Stimulated activated naive CD8-positive, alpha-beta T cell treated with anti-CD3 and anti-CD28 coated beads, Interleukin-15, Interleukin-2, amounts not matched to agents 100 ng/mL and 50 ng/mL, for 24 hours (primary cell): ENCODE data around the gene TCEA2.
"Not testable (repeated sequence)": the region's sequence is repeated elsewhere in the genome, so short reads cannot be mapped to it uniquely, and the experiment has no call there.

ENCODE experiments used
- H3K27ac Mint-ChIP-seq: one replicate; pipeline ENCODE4 v1.8.0; 2021; ENCODE audit warnings: mild to moderate bottlenecking, mixed read lengths
- H3K27me3 Mint-ChIP-seq: one replicate; pipeline ENCODE4 v1.8.0; 2021; ENCODE audit warnings: mixed read lengths
- H3K36me3 Mint-ChIP-seq: one replicate; pipeline ENCODE4 v1.8.0; 2021; ENCODE audit warnings: low read depth, mixed read lengths
- H3K4me1 Mint-ChIP-seq: one replicate; pipeline ENCODE4 v1.8.0; 2021; ENCODE audit warnings: low read depth, mixed read lengths
- H3K4me3 Mint-ChIP-seq: one replicate; pipeline ENCODE4 v1.8.0; 2021; ENCODE audit warnings: mild to moderate bottlenecking, mixed read lengths
- H3K9me3 Mint-ChIP-seq: one replicate; pipeline ENCODE4 v1.8.0; 2021; ENCODE audit warnings: mixed read lengths

The TCEA2 gene

DNA sequence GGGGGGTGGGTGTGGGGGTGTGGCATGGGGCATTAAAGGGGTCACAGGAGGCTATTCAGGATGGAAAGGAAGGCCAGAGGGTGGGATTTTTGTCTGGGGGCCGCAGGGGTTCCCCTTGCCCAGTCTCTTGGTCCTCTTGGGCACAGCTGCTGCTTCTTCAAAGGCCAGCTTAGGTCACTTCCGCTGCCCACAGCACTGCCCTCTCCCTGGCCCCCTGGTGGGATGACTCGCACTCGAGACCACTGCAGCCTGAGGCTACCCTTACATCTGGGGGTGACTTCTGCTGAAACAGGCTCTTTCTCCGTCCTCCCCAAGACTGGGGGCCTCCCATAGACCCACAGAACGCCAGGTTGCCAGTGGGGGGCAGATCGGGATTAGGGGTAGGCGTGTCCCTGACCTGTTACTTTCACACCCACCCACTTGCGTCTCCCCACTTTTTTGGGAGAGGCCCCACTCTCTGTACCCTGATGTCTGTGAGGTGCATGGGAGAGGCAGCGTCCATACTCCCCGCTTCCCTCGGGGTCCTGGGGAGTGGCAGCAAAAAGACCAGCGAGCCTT lies 19.9 kb downstream of the TCEA2 start:
- H3K9me3 Mint-ChIP-seq, result peaks cover 3% of the 10 kb centered on the region
- H3K4me1 Mint-ChIP-seq, result peaks cover 35% of the 10 kb centered on the region
- H3K36me3 Mint-ChIP-seq, result no peaks in the 10 kb centered on the region
- H3K27me3 Mint-ChIP-seq, result peaks cover 14% of the 10 kb centered on the region
- H3K27ac Mint-ChIP-seq, result no peak overlapping the region
- H3K4me3 Mint-ChIP-seq, result peak overlapping the region; percentile 68

- no peak overlapping the region for H3K27ac Mint-ChIP-seq
- peaks cover 14% of the 10 kb centered on the region for H3K27me3 Mint-ChIP-seq
- peak overlapping the region; percentile 68 for H3K4me3 Mint-ChIP-seq
- peaks cover 3% of the 10 kb centered on the region for H3K9me3 Mint-ChIP-seq
- no peaks in the 10 kb centered on the region for H3K36me3 Mint-ChIP-seq
- H3K4me1 Mint-ChIP-seq, result peaks cover 32% of the 10 kb centered on the region
Measured at GRCh38 chr20:64083378-64083803, 20.4 kb downstream of the TCEA2 start.

GRCh38 chr20:64083804-64084684 lies 21.0 kb downstream of the TCEA2 start, which contains the start of gene LKAAEAR1:
TSS of gene LKAAEAR1 (minus strand) at chr20:64084398. CDS start at chr20:64084219, 179 bp downstream.
- Mint-ChIP-seq H3K27me3 (peaks cover 14% of the 10 kb centered on the region), H3K4me1 (peaks cover 27% of the 10 kb centered on the region), H3K27ac (peak within 1 kb of the TSS; percentile 36), H3K9me3 (peaks cover 3% of the 10 kb centered on the region), H3K4me3 (peak within 1 kb of the TSS; percentile 82), H3K36me3 (no peaks in the 10 kb centered on the region)

GRCh38 chr20:64084685-64085152 lies 21.7 kb downstream of the TCEA2 start:
- peaks cover 25% of the 10 kb centered on the region for H3K4me1 Mint-ChIP-seq
- no peaks in the 10 kb centered on the region for H3K36me3 Mint-ChIP-seq
- H3K27me3 Mint-ChIP-seq, result peaks cover 14% of the 10 kb centered on the region
- peaks cover 3% of the 10 kb centered on the region for H3K9me3 Mint-ChIP-seq
- no peak overlapping the region for H3K4me3 Mint-ChIP-seq
- H3K27ac Mint-ChIP-seq, result no peak overlapping the region

DNA sequence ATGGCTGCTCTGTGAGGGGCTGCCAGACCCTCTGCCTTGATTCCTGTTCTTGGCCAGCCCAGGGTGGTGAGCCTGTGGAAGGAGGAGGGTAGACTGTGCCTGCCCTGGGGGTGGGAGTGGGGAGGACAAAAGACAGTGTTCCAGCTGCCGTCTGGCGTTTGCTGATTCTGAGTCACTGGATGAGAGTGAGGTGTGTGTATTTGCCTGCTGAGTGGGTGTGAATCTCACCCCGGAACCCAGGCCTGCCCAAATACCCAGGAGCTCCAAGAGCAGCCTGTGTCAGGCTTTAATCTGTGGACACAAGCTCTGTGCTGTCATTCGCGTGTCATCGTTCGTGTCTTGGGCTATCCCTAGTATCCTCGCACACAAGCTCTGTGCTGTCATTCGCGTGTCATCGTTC lies 23.8 kb downstream of the TCEA2 start:
- peaks cover 13% of the 10 kb centered on the region for H3K27me3 Mint-ChIP-seq
- no peaks in the 10 kb centered on the region for H3K36me3 Mint-ChIP-seq
- H3K4me1 Mint-ChIP-seq, result peaks cover 19% of the 10 kb centered on the region
- H3K4me3 Mint-ChIP-seq, result no peak overlapping the region
- peaks cover 3% of the 10 kb centered on the region for H3K9me3 Mint-ChIP-seq
- H3K27ac Mint-ChIP-seq, result no peak overlapping the region

GRCh38 chr20:64087226-64087825 lies 24.3 kb downstream of the TCEA2 start:
- H3K27me3 Mint-ChIP-seq, H3K27ac Mint-ChIP-seq, H3K4me3 Mint-ChIP-seq, H3K36me3 Mint-ChIP-seq, H3K9me3 Mint-ChIP-seq: not testable (repeated sequence)
- H3K4me1 Mint-ChIP-seq, result peaks cover 14% of the 10 kb centered on the region

- H3K27me3 Mint-ChIP-seq, H3K4me1 Mint-ChIP-seq, H3K9me3 Mint-ChIP-seq, H3K4me3 Mint-ChIP-seq, H3K36me3 Mint-ChIP-seq, H3K27ac Mint-ChIP-seq: not testable (repeated sequence)
Measured at GRCh38 chr20:64088586-64088985, 25.6 kb downstream of the TCEA2 start.

GRCh38 chr20:64090165-64090564 lies 27.2 kb downstream of the TCEA2 start:
- Mint-ChIP-seq H3K36me3 (no peaks in the 10 kb centered on the region), H3K9me3 (peaks cover 3% of the 10 kb centered on the region), H3K4me1 (no peaks in the 10 kb centered on the region), H3K27me3 (peaks cover 3% of the 10 kb centered on the region), H3K27ac (no peak overlapping the region), H3K4me3 (no peak overlapping the region)

DNA sequence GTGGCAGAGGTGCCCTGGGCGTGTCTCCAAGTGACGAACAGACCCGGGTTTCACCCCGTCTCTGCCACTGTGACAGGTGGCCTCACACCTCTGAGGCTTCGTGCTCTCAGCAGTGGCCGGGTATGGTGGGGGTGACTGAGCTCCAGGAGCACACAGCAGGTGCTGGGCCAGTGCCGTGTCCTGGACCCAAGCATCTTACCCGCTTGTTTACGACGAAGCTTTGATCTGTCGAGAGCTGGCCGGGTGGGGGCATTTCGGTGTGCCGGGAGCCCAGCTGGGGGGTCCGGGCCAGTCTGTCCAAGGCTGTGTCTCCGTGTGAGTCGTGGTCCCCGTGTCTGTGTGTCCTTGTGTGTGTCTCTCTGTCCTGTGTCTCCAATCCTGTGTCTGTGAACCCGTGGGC lies 28.3 kb downstream of the TCEA2 start:
- Mint-ChIP-seq H3K9me3 (peaks cover 3% of the 10 kb centered on the region), H3K4me1 (no peaks in the 10 kb centered on the region), H3K4me3 (no peak overlapping the region), H3K27me3 (no peaks in the 10 kb centered on the region), H3K27ac (no peak overlapping the region), H3K36me3 (no peaks in the 10 kb centered on the region)

DNA sequence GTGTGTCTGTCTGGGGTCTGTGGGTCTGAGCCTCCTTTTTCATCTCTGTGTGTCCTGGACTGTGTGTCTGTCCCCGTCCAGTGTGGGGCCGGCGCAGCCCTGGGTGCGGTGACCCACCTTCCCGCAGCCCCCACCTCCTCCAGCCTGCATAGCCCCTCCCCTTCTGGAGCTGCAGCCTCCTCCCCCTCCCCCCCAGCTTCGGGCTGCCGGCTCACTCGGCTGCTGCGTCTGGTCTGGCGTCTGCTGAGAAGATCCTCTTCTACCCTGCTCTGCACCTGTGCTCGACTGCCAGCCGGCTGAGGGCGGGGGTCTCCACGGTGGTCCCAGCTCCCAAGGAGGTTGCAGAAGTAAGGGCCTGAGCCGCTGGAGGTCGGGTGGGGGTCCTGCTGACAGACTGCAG lies 28.8 kb downstream of the TCEA2 start:
- H3K27me3 Mint-ChIP-seq, result no peaks in the 10 kb centered on the region
- peaks cover 5% of the 10 kb centered on the region for H3K9me3 Mint-ChIP-seq
- H3K4me1 Mint-ChIP-seq, result no peaks in the 10 kb centered on the region
- H3K36me3 Mint-ChIP-seq, result peaks cover 2% of the 10 kb centered on the region
- no peak overlapping the region for H3K4me3 Mint-ChIP-seq
- H3K27ac Mint-ChIP-seq, result no peak overlapping the region

DNA sequence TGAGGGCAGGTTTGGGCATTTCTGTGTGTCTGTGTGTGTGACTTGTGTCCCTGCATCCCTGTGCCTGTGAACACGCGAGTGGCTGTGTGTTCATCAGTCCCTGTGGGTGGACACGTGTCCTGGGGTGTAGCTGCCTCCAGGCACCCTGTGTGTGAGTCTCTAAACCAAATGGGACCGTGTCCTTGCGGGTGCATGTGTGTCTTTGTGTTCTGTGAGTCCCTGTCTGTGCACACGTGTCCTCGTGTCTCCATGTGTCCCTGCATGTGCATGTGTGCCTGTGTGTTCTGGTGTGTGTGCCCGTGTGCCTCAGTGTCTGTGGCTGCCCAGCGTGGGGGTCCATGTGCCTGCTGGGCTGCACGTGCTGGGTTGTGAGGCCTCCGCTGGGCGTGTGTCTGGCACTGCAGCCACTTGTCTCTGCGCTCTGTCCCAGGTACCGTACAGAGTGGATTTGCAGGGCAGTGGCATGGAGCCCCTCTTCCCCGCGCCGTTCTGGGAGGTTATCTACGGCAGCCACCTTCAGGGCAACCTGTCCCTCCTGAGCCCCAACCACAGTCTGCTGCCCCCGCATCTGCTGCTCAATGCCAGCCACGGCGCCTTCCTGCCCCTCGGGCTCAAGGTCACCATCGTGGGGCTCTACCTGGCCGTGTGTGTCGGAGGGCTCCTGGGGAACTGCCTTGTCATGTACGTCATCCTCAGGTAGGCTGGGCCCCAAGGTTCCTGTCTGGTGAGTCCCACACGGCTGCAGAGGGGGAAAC lies 29.4 kb downstream of the TCEA2 start:
- Mint-ChIP-seq H3K4me3 (no peak overlapping the region), H3K27me3 (no peaks in the 10 kb centered on the region), H3K36me3 (peaks cover 5% of the 10 kb centered on the region), H3K27ac (no peak overlapping the region), H3K9me3 (peaks cover 7% of the 10 kb centered on the region), H3K4me1 (no peaks in the 10 kb centered on the region)

GRCh38 chr20:64093013-64093503 lies 30.1 kb downstream of the TCEA2 start:
- Mint-ChIP-seq H3K9me3 (peaks cover 5% of the 10 kb centered on the region), H3K4me1 (no peaks in the 10 kb centered on the region), H3K27ac (no peak overlapping the region), H3K36me3 (peaks cover 5% of the 10 kb centered on the region), H3K4me3 (no peak overlapping the region), H3K27me3 (no peaks in the 10 kb centered on the region)

- Mint-ChIP-seq H3K27ac (no peak overlapping the region), H3K27me3 (no peaks in the 10 kb centered on the region), H3K4me1 (peaks cover 4% of the 10 kb centered on the region), H3K36me3 (peaks cover 5% of the 10 kb centered on the region), H3K4me3 (no peak overlapping the region), H3K9me3 (peaks cover 5% of the 10 kb centered on the region)
Measured at GRCh38 chr20:64095455-64095854, 32.5 kb downstream of the TCEA2 start.

- H3K27ac Mint-ChIP-seq, result no peak overlapping the region
- no peak overlapping the region for H3K4me3 Mint-ChIP-seq
- H3K4me1 Mint-ChIP-seq, result peaks cover 6% of the 10 kb centered on the region
- H3K9me3 Mint-ChIP-seq, result peaks cover 5% of the 10 kb centered on the region
- peaks cover 5% of the 10 kb centered on the region for H3K36me3 Mint-ChIP-seq
- peaks cover 1% of the 10 kb centered on the region for H3K27me3 Mint-ChIP-seq
Measured at GRCh38 chr20:64095927-64096326, 32.9 kb downstream of the TCEA2 start.
